ENCODE results near the gene APCDD1L. TPM values are rescaled to one million over a fixed set of nuclear protein-coding genes. Genes with fewer than 3 reads are reported as not detected.

APCDD1L gene
- total RNA-seq, 1 donor from 2014 or later: not detected

DNA sequence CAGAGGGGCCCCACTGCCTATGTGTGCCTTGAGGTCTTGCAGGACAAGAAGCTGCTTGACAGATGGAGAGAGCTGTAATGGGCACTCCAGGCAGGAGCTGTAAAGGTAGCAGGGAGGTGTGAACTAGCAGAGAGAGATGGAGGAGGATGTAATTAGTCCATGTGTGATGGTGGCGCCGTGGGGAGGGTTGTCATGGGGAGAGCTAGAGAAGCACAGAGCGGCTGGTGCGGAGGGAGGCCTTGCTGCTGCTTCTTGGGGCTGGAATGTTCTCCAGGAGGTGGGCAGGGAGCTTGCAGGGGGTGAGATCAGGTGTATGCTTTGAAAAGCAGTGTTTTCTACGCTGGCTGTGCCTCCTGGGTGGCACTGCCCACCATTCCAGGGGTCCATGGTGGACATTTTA is 32.1 kb downstream of the APCDD1L start:
- no peak for DNase-seq (ENCODE audit: low spot score)
- peaks cover 8% of the 10 kb centered on the region for H3K27me3 Mint-ChIP-seq (ENCODE audit: insufficient read depth)
- peaks cover 23% of the 10 kb centered on the region for H3K9me3 Mint-ChIP-seq
- intact Hi-C loops (cut with micrococcal nuclease): loop anchor here (5.0 kb wide), 1 partner anchor 169 kb away; the partner anchor contains the start of gene STX16
- H3K27ac Mint-ChIP-seq: no peak overlapping the region
- no peaks in the 10 kb centered on the region for H3K36me3 Mint-ChIP-seq (ENCODE audit: low read depth)
- no peaks in the 10 kb centered on the region for H3K4me1 Mint-ChIP-seq (ENCODE audit: low read depth)
- H3K4me3 Mint-ChIP-seq: no peak overlapping the region

GRCh38 chr20:58482416-58482815 is 32.8 kb downstream of the APCDD1L start:
- Mint-ChIP-seq H3K36me3 (ENCODE audit: low read depth) (no peaks in the 10 kb centered on the region), H3K4me1 (ENCODE audit: low read depth) (no peaks in the 10 kb centered on the region), H3K4me3 (no peak overlapping the region), H3K9me3 (peaks cover 24% of the 10 kb centered on the region), H3K27me3 (ENCODE audit: insufficient read depth) (peaks cover 6% of the 10 kb centered on the region), H3K27ac (no peak overlapping the region)
- DNase-seq (ENCODE audit: low spot score): no peak
- intact Hi-C loops (cut with micrococcal nuclease): loop anchor here (5.0 kb wide), 1 partner anchor 170 kb away; the partner anchor contains the start of gene STX16

- H3K27ac Mint-ChIP-seq: no peak overlapping the region
- DNase-seq (ENCODE audit: low spot score): no peak
- H3K4me3 Mint-ChIP-seq: no peak overlapping the region
- H3K4me1 Mint-ChIP-seq (ENCODE audit: low read depth): no peaks in the 10 kb centered on the region
- peaks cover 6% of the 10 kb centered on the region for H3K27me3 Mint-ChIP-seq (ENCODE audit: insufficient read depth)
- H3K36me3 Mint-ChIP-seq (ENCODE audit: low read depth): no peaks in the 10 kb centered on the region
- intact Hi-C loops (cut with micrococcal nuclease): loop anchor here (5.0 kb wide), 1 partner anchor 171 kb away; the partner anchor contains the start of gene STX16
- H3K9me3 Mint-ChIP-seq: peaks cover 23% of the 10 kb centered on the region
Observed at GRCh38 chr20:58481481-58482021, 33.6 kb downstream of the APCDD1L start.

DNA sequence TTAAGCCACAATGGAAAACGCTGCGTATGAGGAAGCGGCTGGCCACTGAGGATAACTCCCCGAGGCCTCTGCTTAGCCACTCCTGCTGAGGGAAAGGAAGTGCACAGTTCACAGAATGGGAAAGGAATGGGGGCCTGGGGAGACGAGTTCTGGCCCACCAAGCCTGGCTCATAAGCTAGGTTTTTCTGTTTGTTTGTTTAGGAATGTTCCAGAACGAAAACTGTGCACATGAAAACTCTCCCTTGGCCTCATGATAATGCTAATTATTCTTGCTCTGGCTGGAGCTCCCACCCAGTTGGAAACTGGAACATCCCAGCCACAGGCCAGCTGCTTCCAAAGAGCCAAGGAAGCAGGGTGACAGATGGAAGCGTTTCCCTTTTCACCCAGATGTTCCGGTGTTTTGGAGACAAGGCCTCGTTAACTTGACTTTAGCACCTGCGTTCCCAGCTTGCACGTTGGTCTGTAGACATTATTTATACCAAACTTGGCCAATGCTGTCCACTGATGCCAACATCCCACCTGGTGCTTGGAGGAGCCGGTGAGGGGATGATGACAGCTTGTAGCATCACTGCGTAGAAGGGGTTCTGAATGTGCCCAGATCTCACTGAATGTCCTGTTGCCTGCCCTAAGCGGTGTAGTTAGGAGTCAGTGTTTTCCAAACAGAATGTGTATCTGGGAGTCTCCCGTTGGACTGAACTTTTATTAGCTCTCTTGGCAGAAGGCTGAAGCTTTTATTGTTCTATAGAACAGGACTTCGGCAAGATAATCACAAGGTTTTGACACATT is 34.5 kb downstream of the APCDD1L start:
- H3K27me3 Mint-ChIP-seq (ENCODE audit: insufficient read depth): peaks cover 6% of the 10 kb centered on the region
- H3K4me1 Mint-ChIP-seq (ENCODE audit: low read depth): no peaks in the 10 kb centered on the region
- intact Hi-C loops (cut with micrococcal nuclease): loop anchor here (5.0 kb wide), 1 partner anchor 172 kb away; the partner anchor contains the start of gene STX16
- no peak for DNase-seq (ENCODE audit: low spot score)
- peaks cover 15% of the 10 kb centered on the region for H3K9me3 Mint-ChIP-seq
- no peaks in the 10 kb centered on the region for H3K36me3 Mint-ChIP-seq (ENCODE audit: low read depth)
- H3K27ac Mint-ChIP-seq: no peak overlapping the region
- H3K4me3 Mint-ChIP-seq: no peak overlapping the region

DNA sequence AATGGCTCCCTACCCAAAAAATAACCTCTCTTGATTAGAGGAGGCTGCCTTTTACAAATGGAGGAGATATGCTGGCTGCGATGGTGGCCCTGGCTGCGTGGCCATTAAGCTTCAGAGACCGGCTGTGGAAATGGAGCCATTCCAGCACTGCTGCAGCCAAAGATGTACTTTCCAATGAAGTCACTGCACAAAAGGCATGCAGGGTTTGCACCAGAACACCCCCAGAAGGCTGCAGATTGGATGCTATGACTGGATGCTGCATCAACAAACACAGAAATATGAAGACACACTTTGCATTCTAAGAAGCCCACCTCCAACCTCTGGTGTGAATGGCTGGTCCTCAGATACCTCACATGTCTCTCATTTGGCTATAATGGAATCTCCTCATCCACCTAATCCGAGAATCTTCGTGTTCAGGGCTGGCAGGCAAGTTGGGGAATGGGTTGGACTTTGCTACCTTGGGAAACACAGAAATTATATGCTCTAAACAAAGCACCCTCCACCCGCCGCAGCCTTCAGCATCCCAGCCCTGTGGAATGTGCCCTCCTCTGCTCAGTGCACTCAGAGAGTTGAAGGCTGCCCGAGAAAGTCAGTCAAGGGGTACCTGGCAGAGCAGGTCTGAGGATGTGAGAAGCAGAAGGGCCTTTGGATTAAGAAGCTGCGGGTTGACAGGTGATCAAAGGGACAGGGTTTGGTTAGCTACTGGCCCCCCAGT is 35.3 kb downstream of the APCDD1L start:
- no peak for DNase-seq (ENCODE audit: low spot score)
- Mint-ChIP-seq H3K4me1 (ENCODE audit: low read depth) (no peaks in the 10 kb centered on the region), H3K9me3 (peaks cover 6% of the 10 kb centered on the region), H3K27ac (no peak overlapping the region), H3K27me3 (ENCODE audit: insufficient read depth) (peaks cover 6% of the 10 kb centered on the region), H3K36me3 (ENCODE audit: low read depth) (no peaks in the 10 kb centered on the region), H3K4me3 (no peak overlapping the region)
- intact Hi-C loops (cut with micrococcal nuclease): loop anchor here (5.0 kb wide), 1 partner anchor 172 kb away; the partner anchor contains the start of gene STX16

GRCh38 chr20:58478141-58478805 is 36.9 kb downstream of the APCDD1L start:
- no peak overlapping the region for H3K27ac Mint-ChIP-seq
- intact Hi-C loops (cut with micrococcal nuclease): no loop called here
- peaks cover 4% of the 10 kb centered on the region for H3K27me3 Mint-ChIP-seq (ENCODE audit: insufficient read depth)
- H3K36me3 Mint-ChIP-seq (ENCODE audit: low read depth): no peaks in the 10 kb centered on the region
- no peak overlapping the region for H3K4me3 Mint-ChIP-seq
- H3K9me3 Mint-ChIP-seq: peaks cover 5% of the 10 kb centered on the region
- DNase-seq (ENCODE audit: low spot score): no peak
- no peaks in the 10 kb centered on the region for H3K4me1 Mint-ChIP-seq (ENCODE audit: low read depth)

- no peak overlapping the region for H3K4me3 Mint-ChIP-seq
- intact Hi-C loops (cut with micrococcal nuclease): no loop called here
- no peaks in the 10 kb centered on the region for H3K27me3 Mint-ChIP-seq (ENCODE audit: insufficient read depth)
- no peaks in the 10 kb centered on the region for H3K4me1 Mint-ChIP-seq (ENCODE audit: low read depth)
- no peak for DNase-seq (ENCODE audit: low spot score)
- no peaks in the 10 kb centered on the region for H3K36me3 Mint-ChIP-seq (ENCODE audit: low read depth)
- no peak overlapping the region for H3K27ac Mint-ChIP-seq
- H3K9me3 Mint-ChIP-seq: peaks cover 5% of the 10 kb centered on the region
Observed at GRCh38 chr20:58475466-58475865, 39.7 kb downstream of the APCDD1L start.

GRCh38 chr20:58473453-58474425 is 41.5 kb downstream of the APCDD1L start:
- Mint-ChIP-seq H3K4me1 (ENCODE audit: low read depth) (no peaks in the 10 kb centered on the region), H3K4me3 (no peak overlapping the region), H3K27ac (no peak overlapping the region), H3K36me3 (ENCODE audit: low read depth) (no peaks in the 10 kb centered on the region), H3K9me3 (peaks cover 5% of the 10 kb centered on the region), H3K27me3 (ENCODE audit: insufficient read depth) (no peaks in the 10 kb centered on the region)
- DNase-seq (ENCODE audit: low spot score): no peak
- intact Hi-C loops (cut with micrococcal nuclease): no loop called here

DNA sequence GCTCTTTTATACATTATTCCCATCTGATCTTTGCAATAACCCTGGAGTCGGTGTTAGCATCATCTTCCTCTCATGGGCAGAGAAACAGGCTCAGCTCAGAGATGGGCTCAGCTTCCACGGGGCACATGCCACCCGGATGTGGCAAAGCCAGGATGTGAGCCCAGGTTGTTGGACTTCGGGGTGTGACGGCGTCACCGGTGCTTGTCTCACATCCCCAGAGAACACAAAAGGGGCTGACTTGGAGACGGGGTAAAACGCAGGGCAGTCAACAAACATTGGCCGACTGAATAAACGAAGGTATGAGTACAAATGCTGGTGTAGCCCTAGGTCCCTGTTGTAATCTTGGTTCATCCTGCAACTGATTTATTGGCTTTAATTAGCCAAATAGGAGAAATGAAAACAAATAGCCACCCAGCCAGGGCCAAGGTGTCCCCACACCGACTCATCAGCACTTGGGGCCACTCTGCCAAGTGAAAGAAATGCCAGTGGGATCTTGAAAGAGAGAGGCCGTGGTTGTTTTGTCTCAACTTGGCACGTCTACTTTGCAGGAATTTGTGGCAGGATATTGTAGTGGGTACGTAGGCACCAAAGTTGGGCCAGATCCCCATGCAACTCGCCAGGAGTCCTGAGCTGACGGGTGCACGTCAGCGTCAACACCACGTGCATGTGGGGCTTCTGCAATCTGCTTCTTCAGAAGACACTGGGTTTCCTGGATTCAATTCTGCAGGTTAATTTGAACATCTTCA is 42.8 kb downstream of the APCDD1L start:
- no peaks in the 10 kb centered on the region for H3K36me3 Mint-ChIP-seq (ENCODE audit: low read depth)
- DNase-seq (ENCODE audit: low spot score): no peak
- no peak overlapping the region for H3K27ac Mint-ChIP-seq
- H3K27me3 Mint-ChIP-seq (ENCODE audit: insufficient read depth): no peaks in the 10 kb centered on the region
- H3K4me3 Mint-ChIP-seq: no peak overlapping the region
- H3K4me1 Mint-ChIP-seq (ENCODE audit: low read depth): no peaks in the 10 kb centered on the region
- no peaks in the 10 kb centered on the region for H3K9me3 Mint-ChIP-seq
- intact Hi-C loops (cut with micrococcal nuclease): no loop called here

DNA sequence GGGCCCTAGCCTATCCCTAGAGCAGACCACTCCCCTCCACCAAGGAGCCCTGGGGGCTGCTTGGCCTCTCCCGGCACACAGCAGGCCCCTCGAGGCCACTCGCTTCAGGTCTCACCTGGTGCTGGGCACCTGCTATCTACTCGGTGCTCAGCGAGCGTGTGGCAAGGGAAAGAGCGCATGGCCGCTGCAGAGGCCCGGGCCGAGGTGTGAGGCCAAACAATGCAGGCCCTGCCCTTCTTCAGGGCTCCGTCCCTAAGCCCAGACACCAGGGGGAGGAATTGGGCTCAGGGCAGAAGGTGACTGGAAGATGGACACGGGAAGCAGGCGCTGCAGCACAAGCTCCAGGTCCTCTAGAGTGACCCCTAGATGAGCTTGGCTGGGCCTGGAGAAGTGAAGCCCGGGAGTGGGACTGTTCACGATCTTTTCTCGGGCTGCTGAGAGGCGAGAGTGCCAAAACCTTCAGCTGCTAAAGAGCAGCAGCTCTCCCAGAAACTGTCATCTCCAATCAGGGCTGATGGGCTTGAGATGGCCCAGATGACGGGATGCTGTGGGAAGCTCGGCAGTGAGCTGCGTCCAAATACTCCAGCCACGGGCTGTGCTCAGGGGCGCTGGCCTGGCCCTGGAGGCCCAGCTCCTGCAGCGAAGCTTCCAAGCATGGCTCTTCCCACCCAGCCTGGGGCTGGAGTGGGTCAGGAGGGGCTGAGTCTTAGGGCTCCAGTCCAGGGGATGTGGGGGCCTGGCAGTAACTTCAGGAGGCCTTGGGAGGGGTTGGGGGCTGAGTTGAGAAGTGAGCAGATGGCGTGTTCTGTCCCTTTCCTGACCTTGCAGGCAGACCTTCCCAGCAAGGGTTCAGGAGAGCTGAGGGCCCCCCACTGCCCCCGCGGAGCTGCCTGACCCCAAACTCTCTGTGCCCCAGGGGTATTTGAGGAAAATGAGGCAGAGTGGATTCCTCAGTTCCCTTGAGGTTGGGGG is 43.7 kb downstream of the APCDD1L start:
- Mint-ChIP-seq H3K9me3 (no peaks in the 10 kb centered on the region), H3K36me3 (ENCODE audit: low read depth) (no peaks in the 10 kb centered on the region), H3K27me3 (ENCODE audit: insufficient read depth) (peaks cover under 1% of the 10 kb centered on the region), H3K4me3 (no peak overlapping the region), H3K4me1 (ENCODE audit: low read depth) (no peaks in the 10 kb centered on the region), H3K27ac (no peak overlapping the region)
- DNase-seq (ENCODE audit: low spot score): no peak
- intact Hi-C loops (cut with micrococcal nuclease): no loop called here

Data from activated T-helper 1 cell treated with anti-CD3 and anti-CD28 coated beads, Interleukin-12 subunit alpha, Interleukin-12 subunit beta, Interleukin-2, Interleukin-4 antibody, amounts not matched to agents 30 ng/mL and 10 ng/mL and 1 ng/mL, durations not matched to agents 14 hours and 24 hours and 36 hours (primary cell).